Measurements from ENCODE around the gene MYRFL.

The MYRFL gene

DNA sequence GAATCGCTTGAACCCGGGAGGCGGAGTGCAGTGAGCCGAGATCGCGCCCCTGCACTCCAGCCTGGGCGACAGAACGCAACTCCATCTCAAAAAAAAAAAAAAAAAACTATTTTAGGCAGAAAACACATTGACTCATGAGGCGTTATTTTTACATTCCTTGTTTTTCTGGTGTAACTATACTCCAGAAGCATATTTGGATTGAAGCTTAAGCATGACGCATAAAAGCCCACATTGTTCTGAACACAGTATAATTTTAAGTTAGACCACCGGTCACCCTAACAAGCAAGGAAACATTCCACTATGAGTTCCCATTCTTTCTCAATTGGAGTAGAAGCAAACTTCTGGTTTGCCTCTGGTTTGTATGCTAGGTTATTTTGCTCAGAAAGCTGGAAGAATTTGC is 173.0 kb downstream of the MYRFL start:
- TF ChIP-seq CTCF (IDR thresholded peaks at IDR 0.05; ENCODE audit: extremely low read depth, insufficient read depth, missing control alignments), result no peak
- no peak for DNase-seq (ENCODE audit: low spot score)
- in situ Hi-C loops (cut with MboI; ENCODE audit: low pct_unique_long_range_greater_than_20kb, low sequenced_read_pairs, unreplicated experiment), result no loop called here

- TF ChIP-seq CTCF (IDR thresholded peaks at IDR 0.05; ENCODE audit: extremely low read depth, insufficient read depth, missing control alignments), result no peak
- no peak for DNase-seq (ENCODE audit: low spot score)
- in situ Hi-C loops (cut with MboI; ENCODE audit: low pct_unique_long_range_greater_than_20kb, low sequenced_read_pairs, unreplicated experiment), result no loop called here
Observed at GRCh38 chr12:69998922-69999321, 173.9 kb downstream of the MYRFL start.

- in situ Hi-C loops (cut with MboI; ENCODE audit: low pct_unique_long_range_greater_than_20kb, low sequenced_read_pairs, unreplicated experiment), result no loop called here
- TF ChIP-seq CTCF (IDR thresholded peaks at IDR 0.05; ENCODE audit: extremely low read depth, insufficient read depth, missing control alignments), result no peak
- DNase-seq (ENCODE audit: low spot score), result no peak
Observed at GRCh38 chr12:69999561-69999960, 174.5 kb downstream of the MYRFL start.

DNA sequence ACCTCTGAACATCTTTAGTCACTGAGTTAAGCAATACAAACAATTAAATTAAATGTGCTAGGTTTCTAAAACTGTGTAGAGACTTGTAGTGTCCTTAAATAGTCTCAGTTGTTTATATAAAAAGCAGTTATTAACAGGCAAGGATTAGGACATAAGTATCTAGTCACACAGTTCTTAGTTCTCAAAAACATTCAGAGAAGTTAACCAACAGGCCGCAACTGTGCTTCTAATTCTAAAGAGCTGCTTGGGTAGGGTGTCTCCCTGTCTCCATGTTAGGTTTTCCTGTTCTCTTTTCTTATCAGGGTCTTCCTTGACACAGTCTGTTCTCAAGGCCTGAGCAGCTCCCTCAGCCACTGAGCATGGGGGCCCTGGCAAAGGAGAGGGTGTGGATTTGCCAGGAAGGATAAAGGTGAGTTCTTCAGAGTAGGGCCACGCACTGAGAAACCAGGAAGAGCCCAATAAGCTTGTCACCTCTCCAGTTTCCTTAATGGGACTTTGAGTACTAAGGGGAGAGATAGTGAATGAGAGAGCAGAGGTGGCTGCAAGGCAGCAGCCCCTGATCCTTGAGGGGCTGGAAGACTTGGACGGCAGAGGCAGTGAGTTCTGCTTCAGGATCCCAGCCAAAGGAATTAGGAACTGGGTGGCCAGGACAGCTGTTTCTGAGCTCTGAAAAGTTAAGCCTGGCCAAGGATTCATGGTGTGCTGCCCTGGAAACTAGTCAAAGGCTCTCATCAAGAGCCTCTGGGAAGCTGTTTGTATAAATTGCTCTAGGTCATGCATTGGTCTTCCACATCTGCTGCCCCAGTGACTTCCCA is 177.3 kb downstream of the MYRFL start:
- in situ Hi-C loops (cut with MboI; ENCODE audit: low pct_unique_long_range_greater_than_20kb, low sequenced_read_pairs, unreplicated experiment), result no loop called here
- no peak for TF ChIP-seq CTCF (IDR thresholded peaks at IDR 0.05; ENCODE audit: extremely low read depth, insufficient read depth, missing control alignments)
- DNase-seq (ENCODE audit: low spot score), result no peak

GRCh38 chr12:70002912-70003255 is 177.9 kb downstream of the MYRFL start:
- in situ Hi-C loops (cut with MboI; ENCODE audit: low pct_unique_long_range_greater_than_20kb, low sequenced_read_pairs, unreplicated experiment), result no loop called here
- DNase-seq (ENCODE audit: low spot score), result no peak
- TF ChIP-seq CTCF (IDR thresholded peaks at IDR 0.05; ENCODE audit: extremely low read depth, insufficient read depth, missing control alignments), result no peak

GRCh38 chr12:70005864-70006618 is 181.0 kb downstream of the MYRFL start:
- TF ChIP-seq CTCF (IDR thresholded peaks at IDR 0.05; ENCODE audit: extremely low read depth, insufficient read depth, missing control alignments), result no peak
- DNase-seq (ENCODE audit: low spot score), result no peak
- in situ Hi-C loops (cut with MboI; ENCODE audit: low pct_unique_long_range_greater_than_20kb, low sequenced_read_pairs, unreplicated experiment), result no loop called here
